Measurements from ENCODE around the gene C1orf122.

C1orf122 gene

DNA sequence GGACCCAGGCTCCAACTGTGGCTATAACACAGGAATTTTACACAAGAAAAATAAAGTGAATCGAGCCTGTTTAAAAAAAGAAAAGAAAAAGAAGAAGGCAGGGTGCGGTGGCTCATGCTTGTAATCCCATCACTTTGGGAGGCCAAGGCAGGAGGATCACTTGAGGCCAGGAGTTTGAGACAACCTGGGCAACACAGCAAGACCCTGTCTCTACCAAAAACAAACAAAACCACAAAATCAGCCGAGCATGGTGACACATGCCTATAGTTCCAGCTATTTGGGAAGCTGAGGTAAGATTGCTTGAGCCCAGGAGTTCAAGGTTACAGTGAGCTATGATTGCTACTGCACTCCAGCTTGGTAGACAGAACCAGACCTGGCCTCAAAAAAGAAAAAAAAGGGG, 34.1 kb downstream of the C1orf122 start:
- DNase-seq (ENCODE audit: low read depth), result no peak
- no peak overlapping the region for H3K4me3 ChIP-seq (ENCODE audit: control insufficient read depth, low read depth, low read length)
- no peak for TF ChIP-seq CTCF (IDR thresholded peaks at IDR 0.05; ENCODE audit: control insufficient read depth, insufficient read depth, low read depth, low read length, missing control alignments)

GRCh38 chr1:37844536-37844935, 36.9 kb downstream of the C1orf122 start:
- DNase-seq (ENCODE audit: low read depth), result no peak
- no peak for TF ChIP-seq CTCF (IDR thresholded peaks at IDR 0.05; ENCODE audit: control insufficient read depth, insufficient read depth, low read depth, low read length, missing control alignments)
- no peak overlapping the region for H3K4me3 ChIP-seq (ENCODE audit: control insufficient read depth, low read depth, low read length)

DNA sequence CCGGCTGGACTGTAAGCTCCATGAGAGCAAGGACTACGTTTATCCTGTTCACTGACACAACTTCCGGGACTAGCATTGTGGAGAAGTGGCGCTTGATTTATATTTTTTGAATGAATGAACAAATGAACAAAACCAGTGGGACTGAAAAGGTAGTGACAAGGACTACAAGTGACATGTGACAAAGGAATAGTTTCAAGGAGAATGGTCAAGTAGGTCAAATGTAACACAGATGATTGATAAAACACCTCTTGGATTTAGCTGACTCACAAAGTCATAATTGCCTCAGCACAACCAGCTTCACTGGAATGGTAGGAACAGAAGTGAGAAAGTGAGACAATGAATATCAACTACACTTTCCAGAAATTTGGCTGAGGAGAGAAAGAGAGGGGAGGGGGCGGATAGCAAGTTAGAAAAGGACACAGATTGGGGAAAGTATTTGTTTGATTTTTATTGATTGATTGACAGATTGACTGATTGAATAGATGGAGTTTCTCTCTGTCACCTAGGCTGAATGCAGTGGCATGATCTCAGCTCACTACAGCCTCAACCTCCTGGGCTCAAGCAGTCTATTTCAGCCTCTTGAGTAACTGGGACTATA, 37.6 kb downstream of the C1orf122 start:
- no peak for TF ChIP-seq CTCF (IDR thresholded peaks at IDR 0.05; ENCODE audit: control insufficient read depth, insufficient read depth, low read depth, low read length, missing control alignments)
- H3K4me3 ChIP-seq (ENCODE audit: control insufficient read depth, low read depth, low read length), result no peak overlapping the region
- DNase-seq (ENCODE audit: low read depth), result no peak

GRCh38 chr1:37845786-37846185, 38.2 kb downstream of the C1orf122 start:
- no peak for TF ChIP-seq CTCF (IDR thresholded peaks at IDR 0.05; ENCODE audit: control insufficient read depth, insufficient read depth, low read depth, low read length, missing control alignments)
- no peak overlapping the region for H3K4me3 ChIP-seq (ENCODE audit: control insufficient read depth, low read depth, low read length)
- DNase-seq (ENCODE audit: low read depth), result no peak

GRCh38 chr1:37846647-37847339, 39.2 kb downstream of the C1orf122 start:
- no peak for TF ChIP-seq CTCF (IDR thresholded peaks at IDR 0.05; ENCODE audit: control insufficient read depth, insufficient read depth, low read depth, low read length, missing control alignments)
- H3K4me3 ChIP-seq (ENCODE audit: control insufficient read depth, low read depth, low read length), result no peak overlapping the region
- DNase-seq (ENCODE audit: low read depth), result no peak

DNA sequence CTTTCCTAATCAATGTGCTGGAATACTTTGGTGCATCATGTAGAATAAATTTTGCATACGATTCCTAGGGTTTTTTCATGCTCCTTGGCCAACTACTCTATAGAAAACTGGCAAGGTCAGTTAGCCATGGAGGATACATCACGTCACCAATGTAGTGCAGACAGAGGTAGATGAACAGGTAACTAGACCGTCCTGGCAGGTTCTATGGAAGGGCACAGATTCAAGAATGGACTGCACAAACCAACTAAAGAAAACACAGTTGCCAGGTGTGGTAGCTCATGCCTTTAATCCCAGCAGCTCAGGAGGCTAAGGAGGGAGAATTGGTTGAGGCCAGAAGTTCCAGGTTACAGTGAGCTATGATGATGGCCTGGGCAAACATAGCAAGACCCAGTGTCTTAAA, 41.9 kb downstream of the C1orf122 start:
- no peak overlapping the region for H3K4me3 ChIP-seq (ENCODE audit: control insufficient read depth, low read depth, low read length)
- no peak for TF ChIP-seq CTCF (IDR thresholded peaks at IDR 0.05; ENCODE audit: control insufficient read depth, insufficient read depth, low read depth, low read length, missing control alignments)
- no peak for DNase-seq (ENCODE audit: low read depth)

Measured in AG09309 (cell line).